RWPE2 (cell line): ENCODE data around the gene TRPV4.

Experiments
- ATAC-seq: fragments of 200-7000 bp; cut with Tn5 transposase; 3 replicates; pipeline ENCODE4 v1.9.1; 2021; ENCODE audit warnings: low read depth
- DNase-seq: peaks from one replicate; pipeline ENCODE4 v3.0.0-alpha.2; 2020; ENCODE audit warnings: low spot score
- H3K27ac ChIP-seq: fragments of 450-650 bp; 2 replicates; pipeline ENCODE4 v1.5.1; 2017; ENCODE audit warnings: mild to moderate bottlenecking; ENCODE audit not compliant: poor library complexity, severe bottlenecking
- H3K27me3 ChIP-seq: fragments of 250-450 bp; sonication (Bioruptor Pico); 2 replicates; pipeline ENCODE4 v1.5.1; 2021; ENCODE audit warnings: mild to moderate bottlenecking, moderate library complexity; ENCODE audit not compliant: insufficient read depth, poor library complexity, severe bottlenecking
- H3K36me3 ChIP-seq: fragments of 250-450 bp; sonication (Bioruptor Pico); 2 replicates; pipeline ENCODE4 v1.5.1; 2020; ENCODE audit warnings: low read depth, mild to moderate bottlenecking, moderate library complexity
- H3K4me1 ChIP-seq: fragments of 250-450 bp; sonication (Bioruptor Pico); 2 replicates; pipeline ENCODE4 v1.5.1; 2021; ENCODE audit warnings: mild to moderate bottlenecking, moderate library complexity; ENCODE audit not compliant: insufficient read depth, poor library complexity, severe bottlenecking
- H3K4me3 ChIP-seq: fragments of 250-450 bp; sonication (Bioruptor Pico); 2 replicates; pipeline ENCODE4 v1.5.1; 2021; ENCODE audit warnings: mild to moderate bottlenecking, moderate library complexity; ENCODE audit not compliant: severe bottlenecking
- H3K9me3 ChIP-seq: fragments of 250-450 bp; sonication (Bioruptor Pico); 2 replicates; pipeline ENCODE4 v1.5.1; 2021; ENCODE audit warnings: mild to moderate bottlenecking, moderate library complexity; ENCODE audit not compliant: severe bottlenecking
- TF ChIP-seq, protein P1 (sequence below): fragments of 450-650 bp; IDR thresholded peaks from one replicate; pipeline ENCODE4 v1.5.1; 2017; ENCODE audit warnings: mild to moderate bottlenecking, moderate library complexity; ENCODE audit not compliant: poor library complexity, severe bottlenecking

The TRPV4 gene

DNA sequence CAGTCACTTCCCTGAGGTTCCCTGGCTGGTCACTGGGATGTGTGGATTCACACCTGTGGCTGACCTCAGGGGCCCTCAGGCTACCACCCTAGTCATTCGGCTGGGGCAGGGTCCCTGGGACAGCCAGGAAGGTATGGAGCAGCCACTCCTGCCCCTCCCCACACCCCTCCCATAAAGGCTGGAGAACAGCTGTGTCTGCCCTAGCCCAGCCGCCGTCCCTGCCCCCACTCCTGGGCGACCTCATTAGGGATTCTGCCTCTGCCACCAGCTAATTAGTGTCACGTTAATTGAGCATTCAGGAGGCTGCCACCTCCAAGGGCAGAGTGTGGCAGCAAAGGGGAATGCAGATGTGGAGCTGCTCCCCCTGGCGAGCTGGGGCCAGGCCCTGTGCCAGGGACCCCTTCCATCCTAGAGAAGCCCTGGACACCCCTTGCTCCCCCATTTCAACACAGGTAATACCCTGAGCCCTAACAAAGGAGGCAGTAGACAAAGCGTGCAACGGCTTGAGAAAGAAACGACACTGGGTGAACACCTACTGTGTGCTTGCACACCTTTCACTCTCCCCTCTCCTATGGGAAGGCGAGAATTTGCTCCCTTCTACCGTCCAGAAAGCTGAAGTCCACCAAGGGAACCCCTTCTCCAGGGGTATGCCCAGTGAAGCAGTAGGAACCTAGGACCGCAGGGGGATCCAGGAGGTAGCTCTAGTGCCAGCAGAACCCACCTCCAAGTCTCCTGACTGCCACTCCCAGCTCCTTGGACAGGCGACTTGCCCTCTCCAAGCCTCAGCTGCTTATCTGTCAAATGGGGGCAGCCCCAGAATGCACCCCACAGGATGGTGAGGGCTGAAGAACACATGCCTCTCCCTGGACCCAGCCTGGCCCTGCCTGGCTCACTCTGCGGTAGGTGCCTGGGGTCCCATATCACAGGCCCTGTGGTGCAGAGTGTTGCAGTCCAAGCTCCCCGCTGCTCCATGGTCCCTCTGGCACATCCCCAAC, 74.5 kb downstream of the TRPV4 start:
- Histone ChIP-seq H3K4me1 (no peaks in the 10 kb centered on the region), H3K27me3 (no peaks in the 10 kb centered on the region), H3K36me3 (no peaks in the 10 kb centered on the region), H3K27ac (no peak overlapping the region), H3K9me3 (peaks cover 7% of the 10 kb centered on the region), H3K4me3 (no peak overlapping the region)
- TF ChIP-seq, protein P1, sequence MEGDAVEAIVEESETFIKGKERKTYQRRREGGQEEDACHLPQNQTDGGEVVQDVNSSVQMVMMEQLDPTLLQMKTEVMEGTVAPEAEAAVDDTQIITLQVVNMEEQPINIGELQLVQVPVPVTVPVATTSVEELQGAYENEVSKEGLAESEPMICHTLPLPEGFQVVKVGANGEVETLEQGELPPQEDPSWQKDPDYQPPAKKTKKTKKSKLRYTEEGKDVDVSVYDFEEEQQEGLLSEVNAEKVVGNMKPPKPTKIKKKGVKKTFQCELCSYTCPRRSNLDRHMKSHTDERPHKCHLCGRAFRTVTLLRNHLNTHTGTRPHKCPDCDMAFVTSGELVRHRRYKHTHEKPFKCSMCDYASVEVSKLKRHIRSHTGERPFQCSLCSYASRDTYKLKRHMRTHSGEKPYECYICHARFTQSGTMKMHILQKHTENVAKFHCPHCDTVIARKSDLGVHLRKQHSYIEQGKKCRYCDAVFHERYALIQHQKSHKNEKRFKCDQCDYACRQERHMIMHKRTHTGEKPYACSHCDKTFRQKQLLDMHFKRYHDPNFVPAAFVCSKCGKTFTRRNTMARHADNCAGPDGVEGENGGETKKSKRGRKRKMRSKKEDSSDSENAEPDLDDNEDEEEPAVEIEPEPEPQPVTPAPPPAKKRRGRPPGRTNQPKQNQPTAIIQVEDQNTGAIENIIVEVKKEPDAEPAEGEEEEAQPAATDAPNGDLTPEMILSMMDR = no peak
- peak; percentile 44 for DNase-seq
- no peak for ATAC-seq

DNA sequence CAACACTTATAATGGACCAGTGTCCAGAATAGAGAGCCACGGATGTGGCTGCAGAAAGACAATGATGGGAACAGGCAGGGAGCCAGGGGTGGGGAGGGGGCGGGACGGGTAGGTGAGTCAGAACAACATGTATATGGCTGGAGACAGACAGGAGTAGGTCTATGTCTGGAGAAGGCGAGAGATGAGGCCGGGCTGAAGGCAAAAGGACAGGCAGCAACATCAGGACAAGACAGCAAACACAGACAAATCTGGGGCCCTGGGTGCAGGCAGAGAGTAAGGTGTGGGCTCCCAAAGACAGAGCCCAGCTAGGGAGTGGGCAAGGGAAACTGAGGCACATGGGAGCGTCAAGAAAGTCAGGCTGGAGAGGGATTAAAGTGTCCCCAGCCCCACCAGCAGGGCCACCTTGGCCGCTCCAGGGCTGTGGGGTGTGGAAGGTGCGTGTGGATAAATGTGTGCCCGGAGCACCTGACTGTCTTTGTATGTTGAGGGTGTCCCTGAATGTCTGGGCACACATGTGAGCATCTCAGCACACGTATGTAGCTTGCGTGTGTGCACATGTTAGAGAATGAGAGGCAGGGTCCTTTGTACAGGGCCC, 75.4 kb downstream of the TRPV4 start:
- Histone ChIP-seq H3K27ac (no peak overlapping the region), H3K36me3 (no peaks in the 10 kb centered on the region), H3K4me1 (no peaks in the 10 kb centered on the region), H3K9me3 (peaks cover 7% of the 10 kb centered on the region), H3K27me3 (no peaks in the 10 kb centered on the region), H3K4me3 (no peak overlapping the region)
- TF ChIP-seq, protein P1 = no peak
- DNase-seq (peak; percentile 24), ATAC-seq (no peak)

DNA sequence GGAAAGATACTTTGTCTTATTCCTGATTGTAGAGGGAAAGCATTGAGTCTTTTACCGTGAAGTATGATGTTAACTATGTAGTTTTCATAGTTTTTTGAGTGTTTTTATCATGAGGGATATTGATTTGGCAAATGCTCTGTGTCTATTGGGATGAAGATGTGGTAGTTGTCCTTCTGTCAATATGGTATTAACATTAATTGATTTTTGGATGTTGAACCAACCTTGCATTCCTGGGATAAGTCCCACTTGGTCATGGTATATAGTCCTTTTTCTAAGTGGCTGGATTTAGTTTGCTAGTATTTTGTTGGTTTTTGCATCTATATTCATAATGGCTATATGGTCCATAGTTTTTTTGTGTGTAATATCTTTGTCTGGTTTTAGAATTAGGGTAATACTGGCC, 76.7 kb downstream of the TRPV4 start:
- no peaks in the 10 kb centered on the region for H3K4me1 ChIP-seq
- no peaks in the 10 kb centered on the region for H3K36me3 ChIP-seq
- H3K27me3 ChIP-seq = no peaks in the 10 kb centered on the region

DNA sequence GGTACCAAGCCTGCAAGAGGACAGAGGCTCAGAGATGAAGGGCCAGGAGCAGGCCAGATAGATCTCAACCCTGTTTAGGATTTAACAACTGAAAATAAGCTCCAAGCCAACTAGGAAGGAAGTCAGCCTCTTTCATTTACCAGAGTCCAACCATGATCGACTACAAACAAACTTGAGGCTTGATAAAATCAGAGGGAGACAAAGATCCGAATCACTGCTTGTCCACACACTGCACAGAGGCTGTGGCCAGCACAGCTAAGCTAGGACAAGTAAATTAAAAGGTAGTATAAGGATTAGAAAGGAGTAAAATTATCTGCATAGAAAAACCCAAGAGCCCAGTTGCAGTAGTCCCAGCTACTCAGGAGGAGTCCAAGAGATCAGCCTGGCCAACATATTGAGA, 79.2 kb downstream of the TRPV4 start:
- no peak for ATAC-seq
- peaks cover 7% of the 10 kb centered on the region for H3K9me3 ChIP-seq
- TF ChIP-seq, protein P1 = no peak
- no peak for DNase-seq
- no peak overlapping the region for H3K4me3 ChIP-seq
- H3K27me3 ChIP-seq = peaks cover 3% of the 10 kb centered on the region
- H3K27ac ChIP-seq = no peak overlapping the region
- no peaks in the 10 kb centered on the region for H3K36me3 ChIP-seq
- no peaks in the 10 kb centered on the region for H3K4me1 ChIP-seq

More for the DNA sequence above, 76.7 kb downstream of the TRPV4 start:
- Histone ChIP-seq H3K9me3 (peaks cover 7% of the 10 kb centered on the region), H3K27ac (no peak overlapping the region), H3K4me3 (no peak overlapping the region)
- DNase-seq = no peak
- no peak for ATAC-seq
- TF ChIP-seq, protein P1 = no peak
